Erythroblast (primary cell): ENCODE measurements around the gene NPIPB8.
"Not testable (repeated sequence)": the region's sequence is repeated elsewhere in the genome, so short reads cannot be mapped to it uniquely, and the experiment has no call there.

Experiments
- GATA1 ChIP-seq: IDR thresholded peaks from 2 replicates; pipeline ENCODE4 v1.6.1; 2011; ENCODE audit warnings: low read depth, mild to moderate bottlenecking, control low read depth, low read length, moderate library complexity
- POLR2A ChIP-seq: IDR thresholded peaks from 2 replicates; pipeline ENCODE4 v1.6.1; 2011; ENCODE audit warnings: mild to moderate bottlenecking, low read length

DNA sequence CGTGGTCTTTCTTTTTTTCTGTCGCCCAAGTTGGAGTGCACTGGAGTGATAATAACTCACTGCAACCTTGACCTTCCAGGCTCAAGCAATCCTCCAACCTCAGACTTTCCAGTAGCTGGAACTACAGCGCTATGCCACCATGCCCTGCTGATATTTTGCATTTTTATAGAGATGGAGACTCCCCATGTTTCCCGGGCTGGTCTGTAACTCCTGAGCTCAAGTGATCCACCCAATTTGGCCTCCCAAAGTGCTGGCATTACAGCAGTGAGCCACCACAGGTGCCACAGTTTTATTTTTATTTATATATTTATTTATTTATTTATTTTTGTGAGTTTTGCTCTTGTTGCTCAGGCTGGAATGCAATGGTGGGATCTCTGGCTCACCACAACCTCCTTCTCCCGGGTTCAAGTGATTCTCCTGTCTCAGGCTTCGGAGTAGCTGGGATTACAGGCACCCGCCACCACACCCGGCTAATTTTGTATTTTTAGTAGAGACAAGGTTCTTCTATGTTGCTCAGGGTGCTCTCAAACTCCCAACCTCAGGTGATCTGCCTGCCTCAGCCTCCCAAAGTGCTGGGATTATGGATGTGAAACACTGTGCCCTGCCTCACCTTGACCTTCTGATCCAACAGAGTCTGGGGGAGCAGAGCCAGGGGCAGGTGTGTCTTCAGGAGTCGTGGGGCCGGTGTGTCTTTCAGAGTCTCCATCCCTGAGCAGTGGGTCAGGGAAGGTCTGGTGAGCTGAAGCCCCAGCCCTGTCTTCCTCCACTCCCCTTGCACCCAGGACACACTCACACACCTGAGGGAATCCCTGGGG, 30.0 kb upstream of the NPIPB8 start:
- not testable (repeated sequence) for TF ChIP-seq POLR2A, GATA1
